Measurements from ENCODE around the gene BHLHE23.

BHLHE23 gene

DNA sequence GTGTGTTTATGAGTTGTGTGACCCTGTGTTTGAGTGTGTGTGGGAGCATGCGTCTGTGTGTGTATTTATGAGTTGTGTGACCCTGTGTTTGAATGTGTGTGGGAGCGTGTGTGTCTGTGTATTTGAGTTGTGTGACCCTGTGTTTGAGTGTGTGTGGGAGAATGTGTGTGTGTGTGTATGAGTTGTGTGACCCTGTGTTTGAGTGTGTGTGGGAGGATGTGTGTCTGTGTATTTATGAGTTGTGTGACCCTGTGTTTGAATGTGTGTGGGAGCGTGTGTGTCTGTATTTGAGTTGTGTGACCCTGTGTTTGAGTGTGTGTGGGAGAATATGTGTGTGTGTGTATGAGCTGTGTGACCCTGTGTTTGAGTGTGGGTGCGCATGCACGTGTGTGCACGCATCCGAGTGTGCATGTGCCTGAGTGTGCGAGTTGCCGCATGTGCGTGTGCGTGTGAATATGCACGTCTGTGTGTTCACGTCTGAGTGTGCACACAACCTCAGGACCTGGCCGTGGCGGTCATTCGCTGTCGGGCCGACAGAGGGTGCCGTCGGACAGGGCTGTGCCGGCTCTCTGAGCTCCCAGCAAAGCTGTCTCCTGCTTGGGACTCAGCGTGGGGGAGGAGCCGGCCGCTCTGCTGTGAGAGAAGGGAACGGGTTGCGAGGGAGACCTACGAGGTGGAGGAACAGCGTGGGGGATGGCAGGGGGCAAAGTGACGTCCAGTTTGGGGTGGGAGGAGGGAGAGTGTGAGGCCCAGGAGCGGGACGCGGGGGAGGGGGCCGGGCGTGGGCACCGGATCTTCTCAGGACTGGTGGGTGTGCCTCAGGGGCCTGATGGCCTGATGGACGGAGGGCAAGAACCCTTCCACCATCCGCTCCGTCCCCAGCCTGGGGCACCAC, 34.6 kb downstream of the BHLHE23 start:
- DNase-seq (ENCODE audit: low spot score) = peak; percentile 99

DNA sequence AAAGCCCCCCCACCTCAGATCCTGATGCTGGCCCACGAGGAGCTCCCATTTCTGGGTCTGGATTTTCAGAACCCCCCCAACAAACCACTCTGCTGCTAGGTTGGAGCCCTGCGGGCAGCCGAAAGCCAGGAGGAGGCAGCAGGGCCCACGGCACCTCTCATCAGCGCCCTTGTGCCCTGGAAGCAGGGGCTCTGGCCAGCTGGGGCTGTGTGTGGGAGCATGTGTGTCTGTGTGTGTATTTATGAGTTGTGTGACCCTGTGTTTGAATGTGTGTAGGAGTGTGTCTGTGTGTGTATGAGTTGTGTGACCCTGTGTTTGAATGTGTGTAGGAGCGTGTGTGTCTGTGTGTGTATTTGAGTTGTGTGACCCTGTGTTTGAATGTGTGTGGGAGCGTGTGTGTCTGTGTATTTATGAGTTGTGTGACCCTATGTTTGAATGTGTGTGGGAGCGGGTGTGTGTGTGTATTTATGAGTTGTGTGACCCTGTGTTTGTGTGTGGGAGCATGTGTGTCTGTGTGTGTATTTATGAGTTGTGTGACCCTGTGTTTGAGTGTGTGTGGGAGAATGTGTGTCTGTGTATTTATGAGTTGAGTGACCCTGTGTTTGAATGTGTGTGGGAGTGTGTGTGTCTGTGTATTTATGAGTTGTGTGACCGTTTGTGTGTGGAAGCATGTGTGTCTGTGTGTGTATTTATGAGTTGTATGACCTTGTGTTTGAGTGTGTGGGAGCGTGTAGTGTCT, 35.4 kb downstream of the BHLHE23 start:
- no peak for DNase-seq (ENCODE audit: low spot score)

DNA sequence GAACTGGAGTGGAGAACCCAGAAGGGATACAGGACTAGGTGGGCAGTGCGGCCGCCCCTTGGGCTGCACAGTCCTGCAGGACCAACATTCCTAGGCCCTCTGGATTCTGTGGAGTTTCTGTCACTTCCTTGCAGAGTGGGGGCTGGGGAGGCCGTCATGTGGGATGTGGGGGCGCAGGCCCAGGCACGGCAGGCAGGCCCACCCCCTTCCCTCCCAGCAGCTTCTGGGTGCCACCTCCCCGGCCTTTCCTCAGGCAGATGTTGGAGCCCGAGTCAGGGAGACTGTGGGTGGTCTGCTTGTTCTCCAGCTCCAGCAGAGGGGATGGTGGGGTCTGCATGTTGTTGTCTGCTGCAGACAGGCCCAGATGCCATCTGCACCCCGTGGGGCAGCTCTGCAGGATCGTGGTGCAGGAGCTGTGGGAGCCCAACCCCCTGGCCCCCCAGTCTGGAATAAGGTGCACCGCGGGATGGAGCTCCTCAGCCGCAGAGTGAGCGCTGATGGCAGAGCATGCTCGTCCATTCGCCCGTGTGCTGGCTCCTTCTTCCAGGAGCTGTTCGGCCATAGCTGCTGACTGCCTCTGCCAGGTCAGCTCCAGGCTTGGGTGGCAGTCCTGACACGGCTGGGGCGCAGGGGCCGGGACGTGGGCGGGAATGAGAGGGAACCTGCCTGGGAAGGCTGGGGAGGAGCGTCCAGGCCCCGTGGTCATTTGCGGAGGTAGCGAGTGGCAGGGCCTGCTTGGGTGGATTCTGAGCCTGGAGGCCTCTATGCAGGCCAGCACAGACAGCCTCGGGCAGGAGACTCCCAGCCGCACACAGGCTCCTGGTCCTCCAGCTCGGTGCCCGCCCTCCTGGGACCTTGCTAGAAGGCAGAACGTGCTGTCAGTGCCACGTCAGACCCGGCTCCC, 36.2 kb downstream of the BHLHE23 start:
- DNase-seq (ENCODE audit: low spot score) = no peak

DNA sequence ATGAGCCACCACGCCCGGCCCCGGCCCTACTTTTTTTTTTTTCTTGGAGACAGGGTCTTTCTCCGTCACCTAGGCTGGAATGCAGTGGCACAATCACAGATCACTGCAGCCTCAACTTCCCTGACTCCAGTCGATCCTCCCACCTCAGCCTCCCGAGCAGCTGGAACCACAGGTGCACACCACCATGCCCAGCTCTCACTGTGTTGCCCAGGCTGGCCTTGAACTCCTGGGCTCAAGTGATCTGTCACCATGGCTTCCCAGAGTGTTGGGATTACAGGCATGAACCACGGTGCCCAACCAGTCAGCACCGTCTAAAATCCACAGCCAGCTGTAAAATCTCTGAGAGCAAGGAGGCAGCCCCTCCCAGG, 36.8 kb downstream of the BHLHE23 start:
- DNase-seq (ENCODE audit: low spot score) = no peak

DNA sequence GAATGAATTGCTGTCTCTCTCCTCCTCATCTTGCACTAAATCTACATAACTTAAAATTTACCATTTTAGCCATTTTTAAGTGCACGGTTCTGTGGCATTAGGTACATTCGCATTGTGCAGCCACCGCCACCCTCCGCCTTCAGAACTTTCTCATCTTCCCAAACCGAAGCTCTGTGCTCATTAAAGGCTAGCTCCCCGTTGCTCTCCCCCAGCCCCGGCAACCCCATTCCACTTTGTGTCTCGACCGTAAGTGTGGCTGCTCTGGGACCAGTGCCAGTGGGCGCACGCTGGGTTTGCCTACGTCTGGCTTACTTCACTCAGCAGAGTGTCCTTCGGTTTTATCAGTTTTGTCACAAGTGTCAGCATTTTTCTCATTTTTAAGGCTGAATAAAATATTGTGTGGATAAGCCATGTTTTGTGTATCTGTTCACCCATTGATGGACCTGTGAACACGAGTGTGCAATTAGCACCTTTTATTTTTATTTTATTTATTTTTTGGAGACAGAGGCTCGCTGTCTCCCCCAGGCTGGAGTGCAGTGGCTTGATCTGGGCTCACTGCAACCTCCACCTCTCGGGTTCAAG, 37.5 kb downstream of the BHLHE23 start:
- DNase-seq (ENCODE audit: low spot score) = no peak

DNA sequence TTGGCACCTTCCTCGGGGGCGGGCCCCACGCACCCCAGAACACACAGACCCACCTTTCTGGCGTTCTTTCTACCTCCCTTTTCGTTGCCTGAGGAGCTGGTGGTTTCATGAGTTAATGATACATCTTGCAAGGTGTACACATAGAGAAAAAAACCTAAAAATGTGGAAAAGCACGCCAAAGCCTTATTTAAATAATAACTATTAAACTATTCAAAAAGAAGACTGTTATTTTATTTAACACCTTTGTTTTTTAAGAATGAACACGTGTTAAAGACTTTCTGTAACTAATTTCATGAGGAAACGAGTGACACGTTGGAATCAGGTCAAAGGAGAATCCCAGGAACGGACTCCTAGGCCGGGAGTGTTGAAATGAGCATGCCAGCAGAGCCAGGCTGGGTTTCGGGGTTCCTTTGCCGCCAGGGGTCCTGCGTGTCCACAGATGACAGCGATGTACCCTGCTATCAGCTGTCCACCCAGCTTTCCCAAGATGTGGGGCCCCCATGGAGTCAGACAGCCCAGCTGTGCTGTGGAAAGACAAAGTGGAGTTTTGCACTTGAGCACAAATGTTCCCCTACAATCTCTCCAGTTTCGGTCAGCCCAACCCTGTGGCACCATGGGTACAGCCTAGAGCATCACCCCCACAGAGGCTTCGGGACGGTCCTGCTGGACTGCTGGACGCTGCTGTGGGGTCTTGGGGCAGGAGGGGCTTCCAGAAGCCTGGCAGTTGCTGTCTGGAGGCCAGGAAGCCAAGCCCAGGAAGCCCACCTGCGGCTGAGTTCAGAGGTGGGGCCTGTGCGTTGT, 38.2 kb downstream of the BHLHE23 start:
- DNase-seq (ENCODE audit: low spot score) = no peak

DNA sequence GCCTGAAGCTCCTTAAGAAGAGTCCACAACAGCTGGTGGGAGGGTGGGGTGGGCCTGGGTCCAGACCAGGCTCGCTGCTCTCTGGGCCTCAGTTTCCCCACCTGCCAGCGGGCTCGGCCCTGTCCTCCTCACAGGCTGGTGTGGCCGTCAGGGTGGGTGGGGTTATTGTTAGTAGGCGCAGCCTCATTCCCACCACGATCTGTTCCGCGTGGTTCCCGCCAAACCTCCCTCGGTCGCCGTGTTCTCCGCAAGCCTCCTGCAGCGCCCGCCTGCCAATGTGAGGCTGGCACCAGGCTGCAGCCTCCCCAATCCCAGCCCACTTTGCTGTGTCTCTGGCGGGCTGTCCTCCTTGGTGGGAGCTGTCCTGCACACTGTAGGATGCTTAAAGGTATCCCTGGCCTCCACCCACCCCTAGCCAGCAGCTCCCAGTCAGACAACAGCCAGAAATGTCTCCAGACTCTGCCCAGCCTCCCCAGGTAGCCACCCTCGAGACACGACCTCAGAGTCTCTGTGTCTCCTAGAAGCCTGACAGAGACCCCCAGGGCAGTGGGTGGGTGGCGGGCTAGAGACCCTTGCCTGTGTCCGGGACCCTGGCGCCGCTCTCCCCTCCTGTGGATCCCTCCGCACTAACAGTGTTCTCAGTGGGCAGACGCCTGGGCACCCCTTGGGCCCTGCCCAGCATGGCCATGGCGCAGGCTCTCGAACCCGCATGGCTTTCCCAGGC, 39.0 kb downstream of the BHLHE23 start:
- DNase-seq (ENCODE audit: low spot score) = no peak

DNA sequence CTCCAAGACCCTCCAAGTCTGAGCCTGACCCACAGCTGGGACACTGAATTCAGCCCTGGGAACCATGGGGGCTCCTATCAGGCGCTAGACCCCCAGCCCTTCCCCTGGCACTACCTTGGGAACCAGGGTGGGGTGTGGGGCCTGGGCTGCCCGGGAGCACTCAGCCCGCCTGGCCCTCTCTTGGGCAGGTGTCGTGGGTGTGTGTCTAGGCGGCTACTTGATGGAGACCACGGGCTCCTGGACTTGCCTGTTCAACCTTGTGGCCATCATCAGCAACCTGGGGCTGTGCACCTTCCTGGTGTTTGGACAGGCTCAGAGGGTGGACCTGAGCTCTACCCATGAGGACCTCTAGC, 39.6 kb downstream of the BHLHE23 start:
- no peak for DNase-seq (ENCODE audit: low spot score)

DNA sequence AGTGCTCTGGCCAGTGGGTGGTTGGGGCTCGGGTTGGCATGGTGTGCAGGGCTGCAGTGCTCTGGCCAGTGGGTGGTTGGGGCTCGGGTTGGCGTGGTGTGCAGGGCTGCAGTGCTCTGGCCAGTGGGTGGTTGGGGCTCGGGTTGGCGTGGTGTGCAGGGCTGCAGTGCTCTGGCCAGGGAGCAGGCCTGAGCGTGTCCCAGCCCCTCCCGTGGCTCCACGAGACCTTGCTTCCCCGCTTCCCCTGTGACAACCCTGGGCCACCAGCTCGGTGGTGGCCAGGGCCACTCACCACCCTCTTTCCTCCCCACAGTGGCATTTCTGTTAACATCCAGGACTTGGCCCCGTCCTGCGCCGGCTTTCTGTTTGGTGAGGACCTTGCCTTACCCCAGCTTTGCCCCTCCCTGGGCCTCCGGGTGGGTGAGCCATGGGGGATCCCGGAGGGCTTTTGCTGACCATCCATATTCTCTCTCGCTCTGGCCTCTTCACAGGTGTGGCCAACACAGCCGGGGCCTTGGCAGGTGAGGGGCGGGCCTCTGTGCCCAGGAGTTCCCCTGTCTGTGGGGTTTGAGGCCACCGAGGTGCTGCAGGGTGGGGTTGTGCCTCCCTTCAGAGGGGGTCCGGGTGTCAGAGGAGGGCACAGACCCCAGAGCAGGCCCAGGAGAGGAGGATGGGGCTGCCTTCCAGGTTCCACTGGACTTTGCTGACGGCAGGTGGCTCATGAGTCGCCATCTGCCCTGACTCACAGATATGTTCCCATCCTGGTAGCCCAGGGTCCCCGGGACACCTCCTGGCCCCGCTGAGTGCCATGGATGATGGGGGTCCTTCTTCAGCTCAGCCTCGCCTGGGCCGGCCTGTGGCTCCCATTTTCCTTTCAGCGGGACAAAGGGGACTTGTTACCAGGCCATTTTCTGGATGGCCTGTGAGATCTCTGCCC, 40.3 kb downstream of the BHLHE23 start:
- DNase-seq (ENCODE audit: low spot score) = no peak

DNA sequence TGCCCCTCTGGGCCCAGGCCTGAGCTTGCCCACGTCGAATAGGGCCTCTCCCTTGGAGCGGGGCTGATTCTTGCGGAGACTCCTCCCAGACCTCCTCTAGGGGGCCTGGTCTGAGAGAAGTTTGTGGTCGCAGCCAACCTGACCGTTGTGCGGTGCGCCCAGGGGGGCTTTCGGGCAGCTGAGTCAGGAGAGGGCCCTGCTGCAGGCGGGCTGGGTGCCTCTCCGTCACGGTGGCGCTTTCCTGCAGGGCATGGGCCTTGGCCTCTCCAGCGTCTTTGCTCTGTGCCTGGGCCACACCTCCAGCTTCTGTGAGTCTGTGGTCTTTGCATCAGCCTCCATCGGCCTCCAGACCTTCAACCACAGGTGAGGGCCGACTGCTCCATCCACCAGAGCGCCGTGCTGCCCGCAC, 41.4 kb downstream of the BHLHE23 start:
- no peak for DNase-seq (ENCODE audit: low spot score)

DNA sequence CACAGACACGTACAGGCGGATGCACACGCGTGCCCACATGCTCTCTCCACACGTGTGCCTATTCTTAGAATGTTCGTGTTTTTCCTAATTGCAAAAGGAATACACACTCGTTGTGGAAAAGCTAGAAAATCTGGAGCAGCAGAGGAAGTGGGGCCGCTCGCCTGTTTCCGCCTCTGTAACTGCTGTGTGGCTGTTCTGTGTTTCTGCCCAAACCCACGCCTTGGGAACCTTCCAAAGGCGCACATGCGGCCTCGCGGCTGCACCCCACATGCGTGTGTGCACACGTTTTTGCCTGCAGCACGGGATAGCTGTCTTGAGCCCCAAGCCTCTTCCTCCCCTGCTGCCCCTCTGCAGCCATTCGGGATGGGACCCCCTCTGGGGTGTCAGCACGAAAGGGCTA, 42.1 kb downstream of the BHLHE23 start:
- DNase-seq (ENCODE audit: low spot score) = no peak

DNA sequence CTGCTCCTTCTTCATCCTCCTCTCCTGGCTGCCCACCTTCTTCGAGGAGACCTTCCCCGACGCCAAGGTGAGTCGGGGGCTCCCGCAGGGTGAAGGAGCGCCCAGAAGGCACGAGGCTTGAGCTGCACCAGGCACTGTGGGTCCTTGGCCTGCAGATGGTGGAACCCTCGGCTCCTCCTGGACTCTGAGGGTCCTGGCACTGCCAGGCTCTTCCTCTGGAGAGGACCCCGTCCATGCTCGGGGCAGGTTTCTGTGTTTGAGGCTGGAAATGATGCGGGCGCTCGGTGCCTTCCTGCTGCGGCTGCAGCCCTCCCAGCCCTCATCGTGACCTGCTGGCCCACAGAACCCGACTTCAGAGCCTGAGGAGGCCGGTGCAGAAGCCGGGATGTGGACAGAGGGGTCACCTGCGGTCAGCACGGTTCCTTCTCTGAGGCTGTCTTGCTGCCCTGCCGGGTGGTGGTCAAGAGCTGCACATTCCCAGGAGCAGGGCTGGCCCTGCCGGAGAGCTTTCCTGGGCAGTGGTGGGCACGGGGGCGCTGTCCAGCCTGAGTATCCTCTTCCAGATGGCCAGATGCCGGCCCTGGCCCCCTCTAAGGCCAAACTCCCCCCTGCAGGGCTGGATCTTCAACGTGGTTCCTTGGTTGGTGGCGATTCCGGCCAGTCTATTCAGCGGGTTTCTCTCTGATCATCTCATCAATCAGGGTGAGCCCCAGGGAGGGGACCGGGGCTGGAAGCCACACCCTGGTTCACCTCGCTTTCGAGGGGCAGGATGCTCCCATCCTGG, 43.0 kb downstream of the BHLHE23 start:
- DNase-seq (ENCODE audit: low spot score) = no peak

DNA sequence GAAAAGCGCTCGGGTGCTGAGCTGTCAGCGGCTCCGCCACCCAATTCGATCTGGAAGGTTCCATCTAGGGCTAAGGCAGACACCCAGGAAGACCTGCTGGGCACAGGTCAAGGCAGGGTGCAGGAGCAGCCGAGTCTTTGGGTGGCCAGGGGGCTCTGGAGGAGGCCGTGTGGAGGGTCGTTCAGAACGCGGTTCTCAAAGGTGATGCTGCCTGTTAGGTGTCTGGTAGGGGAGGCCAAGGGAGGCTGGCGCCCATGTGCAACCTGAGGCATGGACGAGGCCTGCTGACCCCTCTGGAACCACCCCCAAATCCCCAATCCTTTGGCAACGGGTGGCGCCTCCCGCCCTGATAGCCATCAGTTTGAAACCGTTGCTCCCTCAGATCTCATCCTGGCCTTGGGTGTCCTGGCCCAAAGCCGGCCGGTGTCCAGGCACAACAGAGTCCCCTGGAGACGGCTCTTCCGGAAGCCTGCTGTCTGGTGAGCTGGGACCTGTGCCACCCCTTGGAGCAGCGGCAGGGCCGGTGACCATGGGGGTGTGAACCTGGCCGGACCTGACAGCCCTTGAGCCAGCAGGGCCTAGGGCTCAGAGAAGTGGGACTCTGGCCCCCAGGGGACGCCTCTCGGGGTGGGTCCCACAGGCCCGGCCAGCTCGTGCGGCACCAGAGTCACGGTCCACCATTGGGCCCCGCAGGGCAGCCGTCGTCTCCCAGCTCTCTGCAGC, 43.7 kb downstream of the BHLHE23 start:
- no peak for DNase-seq (ENCODE audit: low spot score)

DNA sequence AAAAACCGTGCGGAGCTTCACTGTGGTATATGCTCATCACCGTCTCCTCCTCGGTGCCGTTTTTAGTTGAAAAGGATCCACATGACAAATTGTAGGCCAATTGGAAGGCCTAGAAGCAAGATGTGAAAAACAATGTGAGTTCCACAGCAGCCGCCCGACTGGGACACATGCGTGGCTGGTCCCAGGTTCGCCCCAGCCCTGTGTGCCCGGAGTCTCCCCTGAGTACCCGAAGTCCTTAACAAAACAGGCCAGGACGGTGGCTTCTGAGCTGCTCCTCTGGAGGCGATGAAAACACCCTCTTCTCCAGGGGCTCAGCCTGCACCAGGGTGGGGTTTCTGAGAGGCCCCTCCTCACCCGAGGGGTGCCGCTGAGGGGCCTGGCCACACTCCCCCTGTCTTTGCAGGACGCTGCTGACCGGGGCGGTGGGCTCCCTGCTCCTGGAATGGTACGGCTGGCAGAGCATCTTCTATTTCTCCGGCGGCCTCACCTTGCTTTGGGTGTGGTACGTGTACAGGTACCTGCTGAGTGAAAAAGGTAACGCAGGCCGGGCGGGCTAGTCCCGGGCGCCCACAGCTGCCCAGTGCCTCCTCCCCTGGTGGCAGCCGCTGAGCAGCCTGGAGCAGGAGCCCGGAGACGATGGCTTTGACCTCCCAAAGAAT, 44.4 kb downstream of the BHLHE23 start:
- no peak for DNase-seq (ENCODE audit: low spot score)

DNA sequence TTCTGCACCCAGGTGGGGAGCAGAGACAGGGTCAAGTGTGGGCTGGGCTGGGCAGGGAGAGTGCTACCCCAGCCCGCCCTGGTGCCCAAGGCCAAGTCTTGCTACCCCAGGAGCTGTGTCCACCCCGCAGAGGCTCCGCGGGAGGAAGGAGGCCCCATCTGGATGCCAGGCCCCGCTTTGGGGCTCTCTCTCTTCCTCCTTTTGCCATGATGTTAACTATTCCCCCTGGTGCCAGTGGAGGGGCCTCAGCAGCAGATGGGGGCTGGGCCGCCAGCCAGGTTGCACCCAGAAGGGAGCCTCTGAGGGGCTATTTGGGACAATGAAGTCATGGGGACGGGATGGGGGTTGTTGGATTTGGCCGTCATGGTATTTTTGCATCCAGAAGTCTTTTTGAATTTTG, 45.0 kb downstream of the BHLHE23 start:
- DNase-seq (ENCODE audit: low spot score) = no peak

DNA sequence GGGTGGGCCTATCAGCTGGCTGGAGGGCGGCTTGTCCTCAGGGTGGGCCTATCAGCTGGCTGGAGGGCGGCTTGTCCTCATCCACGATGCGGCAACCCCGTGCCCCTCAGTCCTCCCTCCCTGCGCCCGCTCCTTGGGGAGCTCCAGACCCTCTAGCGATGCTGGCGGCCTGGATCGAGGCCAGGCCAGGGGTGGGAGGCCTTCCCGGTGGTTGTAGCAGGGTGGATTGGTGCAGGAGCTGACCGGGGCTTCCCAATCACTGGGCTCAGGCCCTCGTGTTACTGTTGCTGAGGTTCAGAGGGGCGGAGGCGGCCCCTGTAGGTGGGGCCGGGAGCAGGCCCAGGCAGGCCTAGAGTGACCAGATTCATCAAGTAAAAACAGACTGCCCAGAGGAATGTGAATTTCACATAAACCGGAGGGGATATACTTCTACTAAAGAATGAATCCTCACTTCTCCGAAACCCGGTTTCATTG, 45.4 kb downstream of the BHLHE23 start:
- no peak for DNase-seq (ENCODE audit: low spot score)
